Tibial nerve (tissue), 4 donors: ENCODE results near the gene WSB2.

ENCODE experiments used
- CTCF ChIP-seq, 5 experiments: fragments of 200-600 bp in 3 of 5; fragments of 450-650 bp in 2 of 5; sonication (generic) in 3 of 5; IDR thresholded peaks; one replicate each; pipeline ENCODE4 v1.5.1; 2016 to 2019; ENCODE audit warnings: antibody characterized with exemption in 5 of 5, mild to moderate bottlenecking in 3 of 5, moderate library complexity in 2 of 5
- EP300 ChIP-seq, 2 donors: sonication (generic); formaldehyde crosslinking; IDR thresholded peaks; one replicate each; pipeline ENCODE4 v1.6.1; 2017; ENCODE audit warnings: antibody characterized with exemption in 2 of 2, mild to moderate bottlenecking in 1 of 2
- POLR2A ChIP-seq, 2 donors: fragments of 450-650 bp; IDR thresholded peaks; one replicate each; pipeline ENCODE4 v1.6.1; 2017; ENCODE audit warnings: antibody characterized with exemption in 2 of 2, mild to moderate bottlenecking in 2 of 2, moderate library complexity in 2 of 2

GRCh38 chr12:118109088-118109487, 48.1 kb upstream of the WSB2 start:
- TF ChIP-seq POLR2A (IDR thresholded peaks at IDR 0.05) (no peak), CTCF (IDR thresholded peaks at IDR 0.05) (no peak), EP300 (IDR thresholded peaks at IDR 0.05) (no peak)
